Naive thymus-derived CD4-positive, alpha-beta T cell (primary cell): ENCODE results near the gene ACP5. TPM values are rescaled to one million over a fixed set of nuclear protein-coding genes. Genes with fewer than 3 reads are reported as not detected.
"Not testable (repeated sequence)": the region's sequence is repeated elsewhere in the genome, so short reads cannot be mapped to it uniquely, and the experiment has no call there.

ENCODE experiments used
- ATAC-seq: fragments of 150-1000 bp; cut with Tn5 transposase; 2 replicates; pipeline ENCODE4 v1.10.0; 2021; ENCODE audit warnings: mild to moderate bottlenecking, moderate library complexity
- CTCF ChIA-PET: fragments of 350-600 bp; sonication (Branson Sonifier 250); formaldehyde crosslinking; loops from one replicate; lab custom pipeline; 2021; ENCODE audit warnings: antibody characterized with exemption; lab: Charles Lee
- POLR2A ChIA-PET: fragments of 350-600 bp; sonication (Branson Sonifier 250); formaldehyde crosslinking; loops from one replicate; lab custom pipeline; 2021; ENCODE audit warnings: antibody characterized with exemption, inconsistent platforms; lab: Charles Lee
- DNase-seq, 9 donors: peaks; one replicate each; pipeline versions ENCODE4 v3.0.0 to v3.0.0-alpha.2; 2020 to 2022; ENCODE audit warnings: mixed read lengths in 1 of 9
- H3K27ac ChIP-seq: one replicate; pipeline ENCODE4 v1.7.0; 2013; ENCODE audit warnings: mild to moderate bottlenecking, low read depth, low read length, moderate library complexity
- H3K27me3 ChIP-seq, 2 donors: one replicate each; pipeline ENCODE4 v1.7.0; 2013; ENCODE audit warnings: low read length in 2 of 2, mild to moderate bottlenecking in 2 of 2, moderate library complexity in 2 of 2; ENCODE audit not compliant: control insufficient read depth in 2 of 2, insufficient read depth in 2 of 2
- H3K36me3 ChIP-seq, 3 experiments: 1 replicate in 2 of 3; 2 replicates in 1 of 3; pipeline ENCODE4 v1.7.0; 2013; ENCODE audit warnings: low read length in 3 of 3, mild to moderate bottlenecking in 3 of 3, moderate library complexity in 1 of 3; ENCODE audit not compliant: insufficient read depth in 3 of 3, control insufficient read depth in 2 of 3
- H3K4me1 ChIP-seq, 2 donors: one replicate each; pipeline ENCODE4 v1.7.0; 2013; ENCODE audit warnings: low read length in 2 of 2, mild to moderate bottlenecking in 2 of 2, moderate library complexity in 1 of 2; ENCODE audit not compliant: control insufficient read depth in 2 of 2, insufficient read depth in 2 of 2
- H3K4me3 ChIP-seq: 2 replicates; pipeline ENCODE4 v1.7.0; 2013; ENCODE audit warnings: mild to moderate bottlenecking, low read length
- H3K9me3 ChIP-seq, 3 experiments: 1 replicate in 2 of 3; 2 replicates in 1 of 3; pipeline ENCODE4 v1.7.0; 2013; ENCODE audit warnings: low read length in 3 of 3; ENCODE audit not compliant: control insufficient read depth in 2 of 3
- H3K27ac Mint-ChIP-seq, 9 donors: one replicate each; pipeline ENCODE4 v1.8.0; 2020 to 2022; ENCODE audit warnings: mixed read lengths in 9 of 9, mild to moderate bottlenecking in 8 of 9, moderate library complexity in 5 of 9, inconsistent platforms in 2 of 9
- H3K27me3 Mint-ChIP-seq, 5 donors: one replicate each; pipeline ENCODE4 v1.8.0; 2021 to 2022; ENCODE audit warnings: mixed read lengths in 5 of 5, mild to moderate bottlenecking in 1 of 5
- H3K36me3 Mint-ChIP-seq, 5 donors: one replicate each; pipeline ENCODE4 v1.8.0; 2020 to 2022; ENCODE audit warnings: mixed read lengths in 5 of 5, mild to moderate bottlenecking in 3 of 5, inconsistent platforms in 1 of 5
- H3K4me1 Mint-ChIP-seq, 7 donors: one replicate each; pipeline ENCODE4 v1.8.0; 2020 to 2022; ENCODE audit warnings: mixed read lengths in 7 of 7, mild to moderate bottlenecking in 3 of 7, inconsistent platforms in 1 of 7
- H3K4me3 Mint-ChIP-seq, 10 donors: one replicate each; pipeline ENCODE4 v1.8.0; 2020 to 2022; ENCODE audit warnings: mild to moderate bottlenecking in 10 of 10, mixed read lengths in 10 of 10, moderate library complexity in 6 of 10, inconsistent platforms in 2 of 10
- H3K9me3 Mint-ChIP-seq, 11 donors: one replicate each; pipeline ENCODE4 v1.8.0; 2020 to 2022; ENCODE audit warnings: mixed read lengths in 11 of 11, mild to moderate bottlenecking in 4 of 11, inconsistent platforms in 1 of 11, moderate library complexity in 1 of 11
- intact Hi-C, 2 donors: fragments of 100-400 bp; cut with micrococcal nuclease; formaldehyde crosslinking; loops; one replicate each; pipeline ENCODE4 v1.15.1; 2023
- polyA plus RNA-seq, 2 donors: library from polyadenylated mRNA; unstranded; fragments of 300-500 nt; fragmentation: Illumina TruSeq; gene quantifications; one replicate each; pipeline ENCODE4 v1.2.3, GENCODE V29; 2021
- total RNA-seq, 6 experiments: library from RNA in 5 of 6; stranded (reverse) in 5 of 6; gene quantifications; 1 replicate in 5 of 6; 2 replicates in 1 of 6; pipeline ENCODE4 v1.2.3 and lab custom pipeline; 2021 to 2026

The ACP5 gene
- total and polyA plus RNA-seq, 7 experiments from 2014 or later: 14.7 to 29.6 (median 21.5) TPM

- Mint-ChIP-seq H3K27ac (peak overlapping the region in 1 of 9 donors; percentile 59), H3K9me3 (peaks cover 0 to 66% (median 37%) of the 10 kb centered on the region in 11 donors), H3K36me3 (peaks cover 19 to 82% (median 74%) of the 10 kb centered on the region in 5 donors), H3K4me3 (no peak overlapping the region), H3K27me3 (no peaks in the 10 kb centered on the region), H3K4me1 (peaks cover 0 to 10% (median 7%) of the 10 kb centered on the region in 7 donors)
- H3K27me3 ChIP-seq: no peaks in the 10 kb centered on the region
- ChIA-PET POLR2A (no interaction called here), CTCF (no interaction called here)
- no peak for ATAC-seq
- H3K27ac ChIP-seq: no peak overlapping the region
- no peak for DNase-seq
- intact Hi-C loops: no loop called here
- no peaks in the 10 kb centered on the region for H3K4me1 ChIP-seq
- H3K4me3 ChIP-seq: no peak overlapping the region
- peaks cover 15 to 60% (median 17%) of the 10 kb centered on the region in 3 experiments for H3K36me3 ChIP-seq
- peaks cover 9 to 34% (median 23%) of the 10 kb centered on the region in 3 experiments for H3K9me3 ChIP-seq
Measured at GRCh38 chr19:11617180-11618062, 40.0 kb upstream of the ACP5 start.

GRCh38 chr19:11612816-11613511 lies 35.5 kb upstream of the ACP5 start:
- Histone ChIP-seq H3K27ac (no peak overlapping the region), H3K4me3 (no peak overlapping the region), H3K36me3 (peaks cover 10 to 38% (median 15%) of the 10 kb centered on the region in 3 experiments), H3K9me3 (peaks cover 9 to 15% (median 13%) of the 10 kb centered on the region in 3 experiments), H3K4me1 (no peaks in the 10 kb centered on the region), H3K27me3 (no peaks in the 10 kb centered on the region)
- Mint-ChIP-seq H3K4me3 (peak overlapping the region in 1 of 10 donors; percentile 39), H3K27me3 (no peaks in the 10 kb centered on the region), H3K27ac (peak overlapping the region in 4 of 9 donors; percentile 36 to 67 (median 52)), H3K36me3 (peaks cover 10 to 53% (median 47%) of the 10 kb centered on the region in 5 donors), H3K9me3 (peaks cover 0 to 45% (median 20%) of the 10 kb centered on the region in 11 donors), H3K4me1 (peaks cover 0 to 11% (median 8%) of the 10 kb centered on the region in 7 donors)
- intact Hi-C loops: no loop called here
- DNase-seq (no peak), ATAC-seq (no peak)
- ChIA-PET POLR2A (no interaction called here), CTCF (no interaction called here)

GRCh38 chr19:11611730-11612129 lies 34.3 kb upstream of the ACP5 start:
- no peak overlapping the region for H3K4me3 ChIP-seq
- Mint-ChIP-seq H3K27ac (no peak overlapping the region), H3K27me3 (no peaks in the 10 kb centered on the region), H3K4me1 (peaks cover 0 to 15% (median 10%) of the 10 kb centered on the region in 7 donors), H3K4me3 (no peak overlapping the region), H3K9me3 (peaks cover 0 to 45% (median 23%) of the 10 kb centered on the region in 11 donors), H3K36me3 (peaks cover 12 to 49% (median 44%) of the 10 kb centered on the region in 5 donors)
- H3K27ac ChIP-seq: no peak overlapping the region
- peaks cover 2 to 25% (median 2%) of the 10 kb centered on the region in 3 experiments for H3K36me3 ChIP-seq
- H3K27me3 ChIP-seq: no peaks in the 10 kb centered on the region
- ATAC-seq (no peak), DNase-seq (no peak)
- H3K9me3 ChIP-seq: peaks cover 1 to 5% (median 2%) of the 10 kb centered on the region in 3 experiments
- CTCF ChIA-PET: interaction anchor here (0.6 kb wide), 1 partner anchor 310 kb away, joined by 4 read pairs; no protein-coding TSS in a partner anchor
- H3K4me1 ChIP-seq: no peaks in the 10 kb centered on the region
- POLR2A ChIA-PET: interaction anchor here (0.7 to 1.2 kb wide), 2 partner anchors 12 to 1829 kb away, joined by 3 read pairs; no protein-coding TSS in a partner anchor
- intact Hi-C loops: no loop called here

- intact Hi-C loops: no loop called here
- POLR2A ChIA-PET: interaction anchor here (0.6 kb wide), 1 partner anchor 685 kb away, joined by 8 read pairs; no protein-coding TSS in a partner anchor
Measured at GRCh38 chr19:11606484-11606883, 29.0 kb upstream of the ACP5 start.

GRCh38 chr19:11599704-11600103 lies 22.3 kb upstream of the ACP5 start:
- Mint-ChIP-seq H3K9me3 (peaks cover 0 to 16% (median 2%) of the 10 kb centered on the region in 11 donors), H3K4me3 (peak overlapping the region in 4 of 10 donors; percentile 25 to 94 (median 59)), H3K4me1 (peaks cover 18 to 47% (median 34%) of the 10 kb centered on the region in 7 donors), H3K36me3 (peaks cover 4 to 40% (median 24%) of the 10 kb centered on the region in 5 donors), H3K27ac (peak overlapping the region in 1 of 9 donors; percentile 30)
- H3K27me3 Mint-ChIP-seq, H3K27ac ChIP-seq, H3K9me3 ChIP-seq, intact Hi-C loops, ATAC-seq, H3K27me3 ChIP-seq, CTCF ChIA-PET, DNase-seq, H3K4me3 ChIP-seq: not testable (repeated sequence)
- Histone ChIP-seq H3K4me1 (peaks cover 3 to 14% of the 10 kb centered on the region in 2 donors), H3K36me3 (peaks cover 0 to 14% (median 0%) of the 10 kb centered on the region in 3 experiments)
- POLR2A ChIA-PET: interaction anchor here (0.6 kb wide), 1 partner anchor 1083 kb away, joined by 3 read pairs; no protein-coding TSS in a partner anchor

More at GRCh38 chr19:11606484-11606883, 29.0 kb upstream of the ACP5 start:
- Mint-ChIP-seq H3K4me1 (peaks cover 0 to 17% (median 15%) of the 10 kb centered on the region in 7 donors), H3K9me3 (peaks cover 0 to 46% (median 22%) of the 10 kb centered on the region in 11 donors), H3K4me3 (no peak overlapping the region), H3K27ac (no peak overlapping the region), H3K27me3 (no peaks in the 10 kb centered on the region), H3K36me3 (peaks cover 14 to 57% (median 56%) of the 10 kb centered on the region in 5 donors)
- peaks cover 0 to 12% (median 0%) of the 10 kb centered on the region in 3 experiments for H3K36me3 ChIP-seq
- H3K27me3 ChIP-seq: no peaks in the 10 kb centered on the region
- DNase-seq (no peak), ATAC-seq (no peak)
- H3K4me3 ChIP-seq: no peak overlapping the region
- H3K9me3 ChIP-seq: peaks cover 0 to 11% (median 0%) of the 10 kb centered on the region in 3 experiments
- CTCF ChIA-PET: no interaction called here
- H3K27ac ChIP-seq: no peak overlapping the region
- H3K4me1 ChIP-seq: no peaks in the 10 kb centered on the region

- no peaks in the 10 kb centered on the region for H3K27me3 Mint-ChIP-seq
- peaks cover 3 to 14% of the 10 kb centered on the region in 2 donors for H3K4me1 ChIP-seq
- no peaks in the 10 kb centered on the region for H3K27me3 ChIP-seq
- DNase-seq (no peak), ATAC-seq (no peak)
- peaks cover 0 to 31% (median 15%) of the 10 kb centered on the region in 5 donors for H3K36me3 Mint-ChIP-seq
- peaks cover 0 to 11% (median 0%) of the 10 kb centered on the region in 11 donors for H3K9me3 Mint-ChIP-seq
- no peaks in the 10 kb centered on the region for H3K9me3 ChIP-seq
- no peak overlapping the region for H3K27ac ChIP-seq
- H3K4me1 Mint-ChIP-seq: peaks cover 18 to 47% (median 34%) of the 10 kb centered on the region in 7 donors
- no peak overlapping the region for H3K4me3 ChIP-seq
- H3K36me3 ChIP-seq: peaks cover 0 to 6% (median 0%) of the 10 kb centered on the region in 3 experiments
- intact Hi-C loops: no loop called here
- H3K27ac Mint-ChIP-seq: peak overlapping the region in 6 of 9 donors; percentile 51 to 92 (median 74)
- ChIA-PET POLR2A (no interaction called here), CTCF (no interaction called here)
- H3K4me3 Mint-ChIP-seq: peak overlapping the region; percentile 47 to 94 (median 88)
Measured at GRCh38 chr19:11598746-11599145, 21.3 kb upstream of the ACP5 start.
